ENCODE results near the gene CD22.
"Not testable (repeated sequence)": the region's sequence is repeated elsewhere in the genome, so short reads cannot be mapped to it uniquely, and the experiment has no call there.

CD22 gene

GRCh38 chr19:35341565-35342225, 12.7 kb downstream of the CD22 start:
- DNase-seq (ENCODE audit: low spot score) = no peak

GRCh38 chr19:35342430-35342829, 13.4 kb downstream of the CD22 start:
- no peak for DNase-seq (ENCODE audit: low spot score)

DNA sequence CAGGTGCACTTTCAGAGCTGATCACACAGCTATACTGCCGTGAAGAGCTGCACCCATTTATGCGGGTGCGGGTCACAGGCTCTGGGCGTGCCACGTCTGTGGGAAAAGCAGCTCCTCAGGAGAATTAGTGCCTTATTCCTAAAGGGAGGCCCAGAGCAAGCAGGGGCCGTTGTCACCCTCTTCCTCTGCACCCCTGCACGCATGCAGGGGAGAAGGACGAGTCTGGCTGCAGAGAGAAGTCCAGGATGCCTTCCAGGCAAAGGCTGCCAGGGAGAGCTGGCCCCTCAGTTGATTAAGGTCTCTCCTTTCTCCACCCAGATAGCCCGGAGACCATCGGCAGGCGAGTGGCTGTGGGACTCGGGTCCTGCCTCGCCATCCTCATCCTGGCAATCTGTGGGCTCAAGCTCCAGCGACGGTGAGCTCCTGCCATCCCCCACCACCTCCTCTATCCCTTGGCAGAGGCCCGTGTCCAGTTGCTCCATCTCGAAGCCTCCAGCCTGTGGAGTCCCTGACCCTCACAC, 15.6 kb downstream of the CD22 start:
- DNase-seq (ENCODE audit: low spot score) = no peak

- no peak for DNase-seq (ENCODE audit: low spot score)
These were observed 16.7 kb downstream of the CD22 start for GRCh38 chr19:35345671-35346111.

DNA sequence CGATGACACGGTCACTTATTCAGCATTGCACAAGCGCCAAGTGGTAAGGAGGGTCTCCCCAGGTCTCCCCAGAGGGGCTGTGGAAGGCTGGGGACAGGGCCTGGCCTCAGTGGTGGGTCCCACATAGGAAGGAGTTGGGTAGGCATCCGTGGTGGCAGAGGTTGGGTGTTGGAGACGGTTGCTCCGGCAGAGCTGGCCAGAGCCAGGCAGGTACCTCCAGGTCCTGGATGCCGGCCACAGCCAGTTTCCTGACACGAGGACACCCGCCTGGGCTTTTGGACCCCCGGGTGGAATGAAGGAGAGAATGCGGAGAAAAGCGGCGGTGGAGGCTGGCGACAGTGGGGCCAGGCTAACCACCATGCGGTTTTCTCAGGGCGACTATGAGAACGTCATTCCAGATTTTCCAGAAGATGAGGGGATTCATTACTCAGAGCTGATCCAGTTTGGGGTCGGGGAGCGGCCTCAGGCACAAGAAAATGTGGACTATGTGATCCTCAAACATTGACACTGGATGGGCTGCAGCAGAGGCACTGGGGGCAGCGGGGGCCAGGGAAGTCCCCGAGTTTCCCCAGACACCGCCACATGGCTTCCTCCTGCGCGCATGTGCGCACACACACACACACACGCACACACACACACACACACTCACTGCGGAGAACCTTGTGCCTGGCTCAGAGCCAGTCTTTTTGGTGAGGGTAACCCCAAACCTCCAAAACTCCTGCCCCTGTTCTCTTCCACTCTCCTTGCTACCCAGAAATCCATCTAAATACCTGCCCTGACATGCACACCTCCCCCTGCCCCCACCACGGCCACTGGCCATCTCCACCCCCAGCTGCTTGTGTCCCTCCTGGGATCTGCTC, 17.4 kb downstream of the CD22 start:
- no peak for DNase-seq (ENCODE audit: low spot score)

- no peak for DNase-seq (ENCODE audit: low spot score)
These were observed 18.4 kb downstream of the CD22 start, which contains the start of gene FFAR1 for GRCh38 chr19:35347171-35347929. Gene FFAR1 (plus strand): TSS chr19:35347902. CDS start chr19:35351552, 3,650 bp downstream.

GRCh38 chr19:35347930-35348298, 18.9 kb downstream of the CD22 start:
- no peak for DNase-seq (ENCODE audit: low spot score)

GRCh38 chr19:35348911-35349611, 20.1 kb downstream of the CD22 start:
- no peak for DNase-seq (ENCODE audit: low spot score)

- no peak for DNase-seq (ENCODE audit: low spot score)
These were observed 20.9 kb downstream of the CD22 start for GRCh38 chr19:35349614-35350521.

- no peak for DNase-seq (ENCODE audit: low spot score)
These were observed 21.6 kb downstream of the CD22 start for GRCh38 chr19:35350591-35350990.

DNA sequence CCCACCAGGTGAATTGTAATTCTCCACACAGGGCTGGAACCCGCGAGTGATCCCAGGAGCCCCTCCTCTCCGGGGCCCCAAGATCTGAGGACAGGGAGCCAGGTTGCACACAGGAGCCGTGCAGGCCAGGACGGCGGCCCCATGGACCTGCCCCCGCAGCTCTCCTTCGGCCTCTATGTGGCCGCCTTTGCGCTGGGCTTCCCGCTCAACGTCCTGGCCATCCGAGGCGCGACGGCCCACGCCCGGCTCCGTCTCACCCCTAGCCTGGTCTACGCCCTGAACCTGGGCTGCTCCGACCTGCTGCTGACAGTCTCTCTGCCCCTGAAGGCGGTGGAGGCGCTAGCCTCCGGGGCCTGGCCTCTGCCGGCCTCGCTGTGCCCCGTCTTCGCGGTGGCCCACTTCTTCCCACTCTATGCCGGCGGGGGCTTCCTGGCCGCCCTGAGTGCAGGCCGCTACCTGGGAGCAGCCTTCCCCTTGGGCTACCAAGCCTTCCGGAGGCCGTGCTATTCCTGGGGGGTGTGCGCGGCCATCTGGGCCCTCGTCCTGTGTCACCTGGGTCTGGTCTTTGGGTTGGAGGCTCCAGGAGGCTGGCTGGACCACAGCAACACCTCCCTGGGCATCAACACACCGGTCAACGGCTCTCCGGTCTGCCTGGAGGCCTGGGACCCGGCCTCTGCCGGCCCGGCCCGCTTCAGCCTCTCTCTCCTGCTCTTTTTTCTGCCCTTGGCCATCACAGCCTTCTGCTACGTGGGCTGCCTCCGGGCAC, 22.6 kb downstream of the CD22 start:
- peak; percentile 22 for DNase-seq (ENCODE audit: low spot score)

- no peak for DNase-seq (ENCODE audit: low spot score)
These were observed 23.1 kb downstream of the CD22 start for GRCh38 chr19:35352177-35352447.

DNA sequence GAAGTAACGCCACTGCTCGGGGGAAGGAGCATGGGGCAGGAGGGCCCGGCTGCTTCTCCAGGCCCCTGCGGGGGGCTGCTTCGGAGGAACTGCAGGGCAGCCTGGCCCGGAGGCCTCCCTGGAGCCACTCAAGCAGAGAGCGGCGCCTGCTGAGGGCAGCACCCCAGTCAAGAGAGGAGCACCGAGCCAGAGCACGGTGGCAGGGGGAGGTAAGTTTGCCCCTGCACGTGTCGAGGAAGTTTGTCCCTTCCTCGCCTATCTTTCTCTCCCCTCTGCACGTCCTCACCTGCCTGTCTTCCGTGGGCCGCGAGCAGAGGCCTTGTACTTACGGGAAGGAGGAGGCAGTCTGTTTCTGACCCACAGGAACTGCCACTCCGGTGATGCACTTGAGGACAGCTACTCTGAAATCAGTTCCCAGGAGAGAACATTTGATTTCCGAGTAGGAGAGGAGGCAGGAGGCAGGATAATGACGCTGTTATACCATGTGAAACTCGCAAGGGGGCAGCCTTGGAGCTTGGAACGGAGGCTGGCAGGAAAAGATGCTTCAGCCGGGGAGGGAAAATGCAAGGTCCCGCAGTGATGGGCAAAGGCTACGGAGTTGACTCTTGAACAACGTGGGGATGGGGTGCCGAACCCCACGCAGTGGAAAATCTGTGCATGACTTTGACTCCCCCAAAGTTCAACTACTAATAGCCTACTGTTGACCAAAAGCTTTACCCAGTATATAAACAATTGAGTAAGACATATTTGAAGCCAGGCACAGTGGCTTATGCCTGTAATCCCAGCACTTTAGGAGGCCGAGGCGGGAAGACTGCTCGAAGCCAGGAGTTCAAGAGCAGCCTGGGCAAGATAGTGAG, 23.7 kb downstream of the CD22 start:
- peak; percentile 84 for DNase-seq (ENCODE audit: low spot score)

GRCh38 chr19:35353635-35354034, 24.6 kb downstream of the CD22 start:
- no peak for DNase-seq (ENCODE audit: low spot score)

- DNase-seq (ENCODE audit: low spot score) = no peak
These were observed 25.9 kb downstream of the CD22 start for GRCh38 chr19:35354898-35355297.

- DNase-seq (ENCODE audit: low spot score) = no peak
These were observed 26.9 kb downstream of the CD22 start for GRCh38 chr19:35355791-35356460.

DNA sequence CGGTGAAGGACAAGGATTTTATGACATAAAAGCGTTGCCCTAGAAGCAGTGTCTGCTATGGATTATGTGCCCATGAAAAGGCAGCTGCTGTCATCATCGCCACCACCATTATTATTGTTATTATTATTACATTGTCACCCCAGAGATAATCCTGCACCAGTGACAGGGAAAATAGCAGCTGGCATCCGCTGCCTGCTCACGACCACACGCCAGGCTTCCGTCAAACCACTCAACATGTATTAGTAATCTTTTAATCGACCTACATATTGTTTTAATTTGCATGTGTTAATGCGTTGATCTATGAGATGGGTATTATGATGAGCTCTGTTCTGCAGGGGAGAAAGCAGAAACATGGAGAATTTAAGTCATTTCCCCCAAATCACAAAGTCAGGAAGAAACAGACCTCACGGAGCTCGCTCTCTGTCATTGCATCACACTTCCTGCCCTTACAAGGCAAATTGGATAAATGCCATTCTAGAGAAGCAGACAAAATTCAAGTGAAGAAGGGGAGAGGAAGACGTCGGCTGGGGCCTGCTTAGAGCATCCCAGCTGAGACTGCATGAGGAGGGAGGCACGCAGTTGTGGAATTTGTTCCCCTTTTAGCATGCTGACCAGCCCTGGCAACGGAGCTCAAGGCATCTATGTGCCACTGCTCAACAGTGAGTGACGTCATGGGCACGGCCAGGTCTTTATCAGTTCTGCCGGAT, 29.0 kb downstream of the CD22 start, which contains the start of gene FFAR3:
Gene FFAR3, plus strand, starts transcription at position 594 of the 707 bp plus-strand sequence. CDS start 431 bp downstream, outside the sequence.
- peak; percentile 70 for DNase-seq (ENCODE audit: low spot score)

GRCh38 chr19:35358834-35359233, 29.8 kb downstream of the CD22 start:
- DNase-seq (ENCODE audit: low spot score) = not testable (repeated sequence)
